H9 (cell line): ENCODE results near the gene RPS27L. TPM values are rescaled to one million over a fixed set of nuclear protein-coding genes. Genes with fewer than 3 reads are reported as not detected.
A peak's percentile ranks its signal among the peaks of the same experiment; 100 is the strongest.

Experiments
- DNase-seq: peaks from one replicate; pipeline ENCODE4 v3.0.0-alpha.2; 2017
- H2AFZ ChIP-seq: one replicate; pipeline ENCODE4 v1.6.1; 2013; ENCODE audit warnings: mild to moderate bottlenecking, low read length, control low read depth, moderate library complexity
- H2AK5ac ChIP-seq: 2 replicates; pipeline ENCODE4 v1.6.1; 2013; ENCODE audit warnings: low read length, control low read depth, mixed read lengths; ENCODE audit not compliant: insufficient read length
- H2BK120ac ChIP-seq: one replicate; pipeline ENCODE4 v1.6.1; 2013; ENCODE audit warnings: low read depth, mild to moderate bottlenecking, low read length, control low read depth, inconsistent platforms; ENCODE audit not compliant: poor library complexity, severe bottlenecking
- H2BK12ac ChIP-seq: 2 replicates; pipeline ENCODE4 v1.6.1; 2013; ENCODE audit warnings: low read length, control low read depth, mixed read lengths, low read depth; ENCODE audit not compliant: insufficient read length
- H2BK15ac ChIP-seq: 2 replicates; pipeline ENCODE4 v1.6.1; 2013; ENCODE audit warnings: low read depth, low read length, control low read depth
- H2BK20ac ChIP-seq: one replicate; pipeline ENCODE4 v1.6.1; 2013; ENCODE audit warnings: low read depth, mild to moderate bottlenecking, low read length, control low read depth, inconsistent platforms; ENCODE audit not compliant: poor library complexity, severe bottlenecking
- H2BK5ac ChIP-seq: 2 replicates; pipeline ENCODE4 v1.6.1; 2013; ENCODE audit warnings: low read length, control low read depth, mixed read lengths; ENCODE audit not compliant: insufficient read length
- H3K14ac ChIP-seq: 2 replicates; pipeline ENCODE4 v1.6.1; 2013; ENCODE audit warnings: low read length, control low read depth; ENCODE audit not compliant: insufficient read depth
- H3K18ac ChIP-seq: 2 replicates; pipeline ENCODE4 v1.6.1; 2013; ENCODE audit warnings: low read depth, mild to moderate bottlenecking, mixed read lengths, low read length, control low read depth; ENCODE audit not compliant: insufficient read length
- H3K23ac ChIP-seq: 2 replicates; pipeline ENCODE4 v1.6.1; 2013; ENCODE audit warnings: low read length, control low read depth, mixed read lengths, low read depth; ENCODE audit not compliant: insufficient read length
- H3K23me2 ChIP-seq: 2 replicates; pipeline ENCODE4 v1.6.1; 2013; ENCODE audit warnings: low read depth, mild to moderate bottlenecking, mixed read lengths, low read length, control low read depth; ENCODE audit not compliant: insufficient read length, poor library complexity, severe bottlenecking
- H3K27ac ChIP-seq: 2 replicates; pipeline ENCODE4 v1.5.1; 2013; ENCODE audit warnings: low read length, control low read depth, mixed read lengths, low read depth; ENCODE audit not compliant: insufficient read length
- H3K27me3 ChIP-seq: 2 replicates; pipeline ENCODE4 v1.6.1; 2013; ENCODE audit warnings: low read length, control low read depth, inconsistent platforms; ENCODE audit not compliant: insufficient read depth
- H3K4ac ChIP-seq: 2 replicates; pipeline ENCODE4 v1.6.1; 2013; ENCODE audit warnings: low read depth, mild to moderate bottlenecking, control low read depth, inconsistent platforms, low read length, moderate library complexity
- H3K4me1 ChIP-seq: 2 replicates; pipeline ENCODE4 v1.6.1; 2013; ENCODE audit warnings: low read length, control low read depth, inconsistent platforms; ENCODE audit not compliant: insufficient read depth
- H3K4me2 ChIP-seq: 2 replicates; pipeline ENCODE4 v1.6.1; 2013; ENCODE audit warnings: low read length, control low read depth, mixed read lengths; ENCODE audit not compliant: insufficient read length, insufficient read depth
- H3K56ac ChIP-seq: 2 replicates; pipeline ENCODE4 v1.6.1; 2013; ENCODE audit warnings: low read depth, mild to moderate bottlenecking, mixed read lengths, low read length, control low read depth; ENCODE audit not compliant: insufficient read length
- H3K79me1 ChIP-seq: 2 replicates; pipeline ENCODE4 v1.6.1; 2013; ENCODE audit warnings: low read depth, mild to moderate bottlenecking, moderate library complexity, low read length, control low read depth, inconsistent platforms; ENCODE audit not compliant: insufficient read depth, poor library complexity, severe bottlenecking
- H3K79me2 ChIP-seq: 2 replicates; pipeline ENCODE4 v1.6.1; 2013; ENCODE audit warnings: low read length, control low read depth, inconsistent platforms; ENCODE audit not compliant: insufficient read depth
- H3K9ac ChIP-seq: 2 replicates; pipeline ENCODE4 v1.6.1; 2013; ENCODE audit warnings: low read length, control low read depth, mixed read lengths; ENCODE audit not compliant: insufficient read length; ENCODE audit errors: extremely low read depth
- H3K9me3 ChIP-seq: one replicate; pipeline ENCODE4 v1.6.1; 2013; ENCODE audit warnings: low read depth, low read length, inconsistent platforms; ENCODE audit not compliant: control insufficient read depth
- H3T11ph ChIP-seq: one replicate; pipeline ENCODE4 v1.6.1; 2013; ENCODE audit warnings: mild to moderate bottlenecking, low read length, control low read depth, inconsistent platforms
- H4K20me1 ChIP-seq: one replicate; pipeline ENCODE4 v1.6.1; 2013; ENCODE audit not compliant: control insufficient read depth, insufficient read length, insufficient read depth
- H4K5ac ChIP-seq: 2 replicates; pipeline ENCODE4 v1.6.1; 2013; ENCODE audit warnings: low read depth, mild to moderate bottlenecking, mixed read lengths, low read length, control low read depth; ENCODE audit not compliant: insufficient read length
- H4K8ac ChIP-seq: replicated peaks from 2 replicates; pipeline ENCODE4 v1.6.1; 2013; ENCODE audit warnings: low read length, control low read depth, mixed read lengths, low read depth; ENCODE audit not compliant: insufficient read length
- H4K91ac ChIP-seq: 2 replicates; pipeline ENCODE4 v1.6.1; 2013; ENCODE audit warnings: low read depth, mild to moderate bottlenecking, moderate library complexity, mixed read lengths, low read length, control low read depth; ENCODE audit not compliant: insufficient read length
- H3K27ac Mint-ChIP-seq, 3 experiments: 2 replicates in 2 of 3; 3 replicates in 1 of 3; pipeline ENCODE4 v1.8.0; 2020 to 2021; ENCODE audit warnings: mixed read lengths in 3 of 3, mild to moderate bottlenecking in 1 of 3, moderate library complexity in 1 of 3
- H3K27me3 Mint-ChIP-seq: 2 replicates; pipeline ENCODE4 v1.8.0; 2021; ENCODE audit warnings: low read depth, mild to moderate bottlenecking, moderate library complexity, mixed read lengths
- H3K36me3 Mint-ChIP-seq, 3 experiments: 2 replicates in 2 of 3; 3 replicates in 1 of 3; pipeline ENCODE4 v1.8.0; 2020 to 2021; ENCODE audit warnings: low read depth in 3 of 3, mixed read lengths in 3 of 3; ENCODE audit not compliant: insufficient read depth in 1 of 3
- H3K4me1 Mint-ChIP-seq, 2 experiments: 2 replicates each; pipeline ENCODE4 v1.8.0; 2020; ENCODE audit warnings: mixed read lengths in 2 of 2
- H3K4me3 Mint-ChIP-seq, 2 experiments: 2 replicates in 1 of 2; 3 replicates in 1 of 2; pipeline ENCODE4 v1.8.0; 2020 to 2021; ENCODE audit warnings: mild to moderate bottlenecking in 2 of 2, mixed read lengths in 2 of 2, moderate library complexity in 1 of 2
- H3K9me3 Mint-ChIP-seq, 2 experiments: 2 replicates in 1 of 2; 3 replicates in 1 of 2; pipeline ENCODE4 v1.8.0; 2020; ENCODE audit warnings: mild to moderate bottlenecking in 2 of 2, mixed read lengths in 2 of 2, moderate library complexity in 1 of 2
- CTCF ChIP-seq: fragments of 200-600 bp; sonication (generic); conservative IDR thresholded peaks from 3 replicates; pipeline ENCODE4 v1.8.0; 2021; ENCODE audit warnings: antibody characterized with exemption, mild to moderate bottlenecking
- WGBS: extraction: QIAGEN DNeasy Blood & Tissue Kit; methylation state at CpG from one replicate; pipeline ENCODE4 v1.1.7; 2013; ENCODE audit warnings: missing lambda C conversion rate, low lambda C conversion rate, mixed read lengths; ENCODE audit not compliant: insufficient read length; ENCODE audit errors: extremely low coverage; 5-methylcytosine and 5-hydroxymethylcytosine counted together
- total RNA-seq: library from RNA; stranded (reverse); gene quantifications from 2 replicates; pipeline ENCODE4 v1.2.1, GENCODE V29; 2021

RPS27L gene
- total RNA-seq, 1 experiment from 2014 or later: 180 TPM

- H2BK20ac ChIP-seq: no peak overlapping the region
- H3K27me3 ChIP-seq: no peaks in the 10 kb centered on the region
- peaks cover 7% of the 10 kb centered on the region for H3K23me2 ChIP-seq
- H2BK15ac ChIP-seq: no peak overlapping the region
- H3K56ac ChIP-seq: no peak overlapping the region
- peak overlapping the region; percentile 48 for H3K4me2 ChIP-seq
- Mint-ChIP-seq H3K4me3 (peak overlapping the region; percentile 89 to 91), H3K27me3 (no peaks in the 10 kb centered on the region), H3K27ac (peak overlapping the region; percentile 94 to 97 (median 97); a peak in 6 of 7 replicates), H3K4me1 (peaks cover 32 to 34% of the 10 kb centered on the region in 2 experiments), H3K9me3 (no peaks in the 10 kb centered on the region), H3K36me3 (no peaks in the 10 kb centered on the region)
- no peaks in the 10 kb centered on the region for H4K20me1 ChIP-seq
- H3K27ac ChIP-seq: no peak overlapping the region
- peaks cover 11% of the 10 kb centered on the region; the same call in 1 of the 2 replicates for H3K79me2 ChIP-seq
- no peak overlapping the region for H4K8ac ChIP-seq
- no CpG with 5 or more reads among the region's 10 CpGs for WGBS
- H3K4ac ChIP-seq: no peak overlapping the region
- no peaks in the 10 kb centered on the region for H3K79me1 ChIP-seq
- H3K14ac ChIP-seq: peak overlapping the region; percentile 25; the same call in 1 of the 2 replicates
- H3T11ph ChIP-seq: no peak overlapping the region
- H3K23ac ChIP-seq: no peak overlapping the region
- no peak for DNase-seq
- no peak overlapping the region for H3K18ac ChIP-seq
- H4K91ac ChIP-seq: no peak overlapping the region
- H3K9ac ChIP-seq: peak overlapping the region; percentile 48
- H4K5ac ChIP-seq: no peak overlapping the region
- H3K9me3 ChIP-seq: no peaks in the 10 kb centered on the region
- no peaks in the 10 kb centered on the region for H3K4me1 ChIP-seq
- no peak overlapping the region for H2BK12ac ChIP-seq
- H2AK5ac ChIP-seq: no peak overlapping the region
- H2BK120ac ChIP-seq: no peak overlapping the region
- H2AFZ ChIP-seq: no peak overlapping the region
- TF ChIP-seq CTCF: no peak
- H2BK5ac ChIP-seq: no peak overlapping the region
Measured at GRCh38 chr15:63188247-63188925, 31.1 kb upstream of the RPS27L start.
